ENCODE data around the gene RRP1B.

- TF ChIP-seq, protein P1, sequence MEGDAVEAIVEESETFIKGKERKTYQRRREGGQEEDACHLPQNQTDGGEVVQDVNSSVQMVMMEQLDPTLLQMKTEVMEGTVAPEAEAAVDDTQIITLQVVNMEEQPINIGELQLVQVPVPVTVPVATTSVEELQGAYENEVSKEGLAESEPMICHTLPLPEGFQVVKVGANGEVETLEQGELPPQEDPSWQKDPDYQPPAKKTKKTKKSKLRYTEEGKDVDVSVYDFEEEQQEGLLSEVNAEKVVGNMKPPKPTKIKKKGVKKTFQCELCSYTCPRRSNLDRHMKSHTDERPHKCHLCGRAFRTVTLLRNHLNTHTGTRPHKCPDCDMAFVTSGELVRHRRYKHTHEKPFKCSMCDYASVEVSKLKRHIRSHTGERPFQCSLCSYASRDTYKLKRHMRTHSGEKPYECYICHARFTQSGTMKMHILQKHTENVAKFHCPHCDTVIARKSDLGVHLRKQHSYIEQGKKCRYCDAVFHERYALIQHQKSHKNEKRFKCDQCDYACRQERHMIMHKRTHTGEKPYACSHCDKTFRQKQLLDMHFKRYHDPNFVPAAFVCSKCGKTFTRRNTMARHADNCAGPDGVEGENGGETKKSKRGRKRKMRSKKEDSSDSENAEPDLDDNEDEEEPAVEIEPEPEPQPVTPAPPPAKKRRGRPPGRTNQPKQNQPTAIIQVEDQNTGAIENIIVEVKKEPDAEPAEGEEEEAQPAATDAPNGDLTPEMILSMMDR (IDR thresholded peaks at IDR 0.05), result no peak
- no peak for TF ChIP-seq EZH2 (IDR thresholded peaks at IDR 0.05; ENCODE audit: borderline replicate concordance, insufficient read depth, low read depth, low read length, poor library complexity, severe bottlenecking)
These were observed 11.2 kb upstream of the RRP1B start for GRCh38 chr21:43648171-43648570.

Data from B cell (primary cell).